ACHN (cell line): Measurements from ENCODE around the gene LANCL2.

Experiments used
- DNase-seq: peaks from one replicate; pipeline ENCODE4 v3.0.0-alpha.2; 2015
- in situ Hi-C: cut with HindIII; loops from 2 replicates; pipeline ENCODE4 v1.10.0; 2017; ENCODE audit warnings: low sequenced_read_pairs, low pct_ligation_motif_present, low pct_unique_long_range_greater_than_20kb

LANCL2 gene, protein sequence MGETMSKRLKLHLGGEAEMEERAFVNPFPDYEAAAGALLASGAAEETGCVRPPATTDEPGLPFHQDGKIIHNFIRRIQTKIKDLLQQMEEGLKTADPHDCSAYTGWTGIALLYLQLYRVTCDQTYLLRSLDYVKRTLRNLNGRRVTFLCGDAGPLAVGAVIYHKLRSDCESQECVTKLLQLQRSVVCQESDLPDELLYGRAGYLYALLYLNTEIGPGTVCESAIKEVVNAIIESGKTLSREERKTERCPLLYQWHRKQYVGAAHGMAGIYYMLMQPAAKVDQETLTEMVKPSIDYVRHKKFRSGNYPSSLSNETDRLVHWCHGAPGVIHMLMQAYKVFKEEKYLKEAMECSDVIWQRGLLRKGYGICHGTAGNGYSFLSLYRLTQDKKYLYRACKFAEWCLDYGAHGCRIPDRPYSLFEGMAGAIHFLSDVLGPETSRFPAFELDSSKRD

DNA sequence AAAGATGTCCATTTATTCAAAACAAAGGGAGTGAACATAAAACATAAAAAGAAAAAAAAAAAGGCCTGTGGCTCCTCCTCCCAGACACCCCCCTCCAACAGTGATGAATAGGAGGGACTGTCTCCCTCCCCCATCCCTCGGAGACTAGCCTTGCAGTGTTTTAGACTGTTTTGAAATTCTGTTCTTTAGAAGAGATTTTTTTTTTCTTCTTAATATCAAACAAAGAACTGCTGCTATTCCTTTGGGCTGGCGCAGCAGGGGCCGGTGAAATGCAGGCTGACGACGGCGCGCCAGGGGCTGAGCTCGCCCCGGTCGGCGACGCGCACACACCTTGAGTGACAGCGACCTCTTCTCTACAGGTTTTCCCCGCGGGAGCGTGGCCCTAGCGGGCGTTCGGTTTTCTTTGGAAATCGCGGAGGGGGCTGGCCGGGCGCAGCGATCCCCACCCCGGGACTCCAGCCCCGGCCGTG, at the start of gene LANCL2:
LANCL2 (plus strand) TSS at position 133 of the 470 bp plus-strand sequence. CDS start 689 bp downstream, outside the sequence.
- peak; percentile 39 for DNase-seq
- in situ Hi-C loops, result no loop called here

DNA sequence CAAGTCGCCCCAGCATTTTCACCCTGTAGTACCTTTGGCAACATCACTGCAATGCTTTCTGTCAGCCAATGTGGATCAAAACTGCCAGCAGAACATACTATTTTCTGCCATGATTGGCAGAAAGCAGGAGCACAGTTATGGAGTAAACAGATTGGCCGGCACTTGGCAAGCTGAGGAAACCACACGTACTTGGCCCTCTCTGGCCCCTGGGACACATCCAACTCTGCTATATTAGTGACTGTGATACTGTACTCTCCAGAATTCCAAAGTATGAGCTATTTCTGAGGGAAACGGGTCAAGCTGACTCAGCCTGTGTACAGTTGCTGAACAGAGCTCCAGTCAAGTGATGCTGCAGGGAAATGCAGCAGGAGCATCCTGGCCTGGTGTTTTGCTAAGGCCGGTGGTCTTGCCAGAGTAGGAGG, 39.8 kb upstream of the LANCL2 start:
- DNase-seq, result peak; percentile 75
- in situ Hi-C loops, result no loop called here

DNA sequence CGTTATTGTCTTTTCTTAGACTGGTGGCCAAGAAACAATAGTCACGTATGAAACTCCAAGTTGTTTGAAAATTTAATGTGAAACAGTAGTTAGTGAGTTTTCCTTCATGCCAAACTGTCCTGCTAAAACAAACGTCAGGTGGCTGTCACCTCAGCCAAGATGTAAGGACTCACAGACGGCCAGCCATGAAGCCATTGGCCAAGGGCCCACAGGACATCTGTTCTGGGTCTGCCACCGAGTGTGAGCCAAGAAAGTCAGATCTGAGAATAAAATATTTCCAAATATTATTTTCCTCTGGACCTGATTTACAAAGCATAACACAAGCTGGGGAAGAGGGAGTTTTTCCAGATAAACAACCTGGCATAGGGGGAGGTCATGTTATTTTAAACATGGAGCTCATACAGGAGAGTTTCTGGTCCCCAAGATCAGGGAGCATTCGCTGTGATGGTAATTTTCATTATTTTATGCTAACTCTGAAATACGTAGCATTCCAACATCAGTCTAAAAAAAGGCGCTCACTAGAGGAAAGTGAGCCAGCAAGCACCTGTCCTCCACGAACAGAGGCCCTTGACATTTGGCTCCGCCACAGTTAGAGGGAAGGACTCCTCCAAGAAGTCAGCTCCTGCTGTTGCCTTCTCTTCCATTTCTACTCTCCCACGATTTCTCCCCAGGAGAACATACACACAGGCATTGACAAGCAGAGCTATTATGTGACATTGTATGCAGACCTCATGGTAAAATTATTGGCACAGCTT, 38.9 kb upstream of the LANCL2 start:
- in situ Hi-C loops, result no loop called here
- no peak for DNase-seq

DNA sequence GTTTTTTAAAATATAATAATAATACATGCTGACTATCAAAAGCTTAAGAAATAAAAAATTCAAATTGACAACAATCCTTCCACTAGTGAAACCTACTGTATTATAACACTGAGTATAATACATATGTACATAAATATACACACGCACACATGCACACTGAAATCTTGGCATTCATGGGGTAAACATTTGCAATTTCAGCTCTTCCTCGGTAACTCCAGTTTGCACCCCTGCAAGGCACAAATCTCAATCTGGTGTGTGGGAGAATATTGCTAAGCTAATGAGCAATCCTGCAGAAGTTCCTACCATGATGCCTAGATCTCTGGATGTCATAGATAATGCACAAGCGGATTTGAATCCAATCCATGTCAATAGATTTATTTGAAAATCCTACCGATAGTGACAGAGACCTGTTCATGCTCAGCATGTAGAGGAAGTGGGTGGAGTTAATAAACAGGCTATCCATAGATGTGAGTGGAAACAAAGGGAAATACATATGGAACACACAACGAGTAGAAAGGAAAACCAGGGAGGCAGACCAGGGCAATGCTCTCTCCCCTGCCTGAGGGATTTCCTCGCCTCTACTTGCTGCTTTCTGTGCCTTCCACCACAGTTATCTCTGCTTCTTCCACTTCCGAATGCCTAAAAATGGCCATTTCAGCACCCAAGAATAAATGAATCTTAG, 38.1 kb upstream of the LANCL2 start:
- in situ Hi-C loops, result no loop called here

GRCh38 chr7:55335151-55335550, 30.0 kb upstream of the LANCL2 start:
- in situ Hi-C loops, result no loop called here
- no peak for DNase-seq

More for the DNA sequence above, 38.1 kb upstream of the LANCL2 start:
- no peak for DNase-seq

DNA sequence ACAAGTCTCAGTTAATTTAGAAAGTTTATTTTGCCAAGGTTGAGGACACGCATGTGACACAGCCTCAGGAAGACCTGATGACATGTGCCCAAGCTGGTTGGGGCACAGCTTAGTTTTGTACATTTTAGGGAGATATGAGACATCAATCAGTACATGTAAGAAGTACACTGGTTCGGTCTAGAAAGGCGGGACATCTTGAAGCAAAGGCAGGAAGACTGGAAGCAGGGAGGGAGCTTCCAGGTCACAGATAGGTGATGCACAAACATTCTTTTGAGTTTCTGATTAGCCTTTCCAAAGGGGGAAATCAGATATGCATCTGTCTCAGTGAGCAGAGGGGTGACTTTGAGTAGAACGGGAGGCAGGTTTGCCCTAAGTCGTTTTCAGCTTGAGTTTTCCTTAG, 29.4 kb upstream of the LANCL2 start:
- in situ Hi-C loops, result no loop called here
- no peak for DNase-seq

DNA sequence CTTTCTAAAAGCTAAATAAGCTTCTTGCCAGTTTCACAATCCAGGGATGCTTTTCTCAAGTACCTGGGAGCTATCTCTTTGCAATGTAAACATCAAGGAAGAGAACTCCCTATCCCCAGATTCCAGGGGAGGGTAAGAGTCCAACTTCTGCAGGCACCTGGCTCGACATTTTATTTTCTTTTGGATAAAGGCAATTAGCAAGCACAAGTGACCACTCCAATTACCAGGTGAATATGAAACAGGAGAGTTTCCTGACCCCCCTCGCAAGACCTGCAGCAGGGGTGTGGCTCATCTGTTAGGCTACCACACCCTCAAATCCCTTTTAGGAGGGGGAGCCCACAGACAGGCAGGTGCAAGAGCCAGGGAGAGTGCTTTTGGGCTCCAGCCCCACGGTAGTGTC, 28.6 kb upstream of the LANCL2 start:
- in situ Hi-C loops, result no loop called here
- no peak for DNase-seq

GRCh38 chr7:55339033-55340000, 25.8 kb upstream of the LANCL2 start:
- in situ Hi-C loops, result no loop called here
- no peak for DNase-seq

GRCh38 chr7:55342216-55342871, 22.8 kb upstream of the LANCL2 start:
- in situ Hi-C loops, result no loop called here
- no peak for DNase-seq

DNA sequence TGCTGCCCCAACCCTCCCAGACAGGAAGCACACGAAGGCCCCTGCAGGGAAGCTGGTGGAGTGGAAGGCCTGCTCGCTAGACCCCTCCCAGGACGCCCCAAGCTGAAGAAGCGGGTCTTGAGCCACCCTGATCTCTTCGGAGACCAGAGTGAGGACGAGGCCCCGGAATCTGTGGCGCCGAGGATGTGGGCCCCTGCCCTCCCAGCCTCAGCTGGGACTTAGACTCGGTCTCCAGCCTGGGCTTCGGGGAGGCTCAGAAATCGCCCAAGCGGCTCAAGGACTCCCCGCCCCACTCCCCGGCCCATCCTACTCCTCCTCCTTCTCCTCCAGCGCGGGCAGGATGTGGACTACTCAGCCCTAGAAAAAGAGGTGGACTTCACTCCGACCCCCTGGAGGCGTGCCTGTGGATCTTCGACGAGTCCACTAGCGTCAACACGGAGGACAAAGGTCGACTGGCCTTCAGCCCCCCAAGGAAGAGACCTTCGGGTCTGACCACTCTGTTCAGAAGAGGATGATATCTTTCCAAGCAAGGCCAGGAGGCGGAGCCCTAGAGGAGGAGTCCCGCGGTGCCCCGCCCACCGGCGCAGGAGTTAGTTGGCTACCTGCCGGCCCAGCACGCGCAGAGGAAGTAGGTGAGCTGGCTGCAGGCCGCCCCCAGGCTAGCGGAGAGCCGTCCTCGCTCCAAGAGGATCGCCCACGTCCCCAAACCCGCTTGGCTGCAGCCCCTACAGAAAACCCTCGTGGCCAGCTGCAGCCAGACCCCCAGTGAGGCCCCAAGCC, 21.9 kb upstream of the LANCL2 start:
- DNase-seq, result no peak
- in situ Hi-C loops, result no loop called here

- no peak for DNase-seq
- in situ Hi-C loops, result no loop called here
These were observed 21.1 kb upstream of the LANCL2 start for GRCh38 chr7:55343860-55344606.

DNA sequence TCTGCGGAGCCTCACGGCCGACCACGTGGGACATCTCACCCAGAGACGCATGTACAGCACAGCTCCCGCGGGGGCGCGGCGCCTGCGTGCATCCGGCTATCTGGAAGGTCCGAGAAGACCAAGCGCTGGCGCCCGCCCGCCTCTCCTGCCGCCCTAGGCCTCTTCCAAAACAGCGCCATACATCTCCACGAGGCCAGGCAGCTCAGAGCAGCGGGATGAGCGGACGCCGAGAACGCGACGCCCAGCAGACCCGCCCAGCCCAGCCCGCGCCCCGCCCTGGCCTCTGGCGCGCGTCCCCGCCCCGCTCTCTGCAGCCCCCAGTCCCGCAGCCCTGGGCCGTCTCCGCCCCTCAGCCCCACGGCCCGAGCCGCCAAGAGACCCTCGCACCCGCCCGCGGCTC, 20.3 kb upstream of the LANCL2 start:
- in situ Hi-C loops, result no loop called here
- DNase-seq, result no peak

GRCh38 chr7:55345292-55345691, 19.8 kb upstream of the LANCL2 start:
- in situ Hi-C loops, result no loop called here
- DNase-seq, result no peak

- in situ Hi-C loops, result no loop called here
- peak; percentile 14 for DNase-seq
These were observed 16.6 kb upstream of the LANCL2 start for GRCh38 chr7:55348502-55348901.

GRCh38 chr7:55349121-55349520, 16.0 kb upstream of the LANCL2 start:
- DNase-seq, result no peak
- in situ Hi-C loops, result no loop called here

DNA sequence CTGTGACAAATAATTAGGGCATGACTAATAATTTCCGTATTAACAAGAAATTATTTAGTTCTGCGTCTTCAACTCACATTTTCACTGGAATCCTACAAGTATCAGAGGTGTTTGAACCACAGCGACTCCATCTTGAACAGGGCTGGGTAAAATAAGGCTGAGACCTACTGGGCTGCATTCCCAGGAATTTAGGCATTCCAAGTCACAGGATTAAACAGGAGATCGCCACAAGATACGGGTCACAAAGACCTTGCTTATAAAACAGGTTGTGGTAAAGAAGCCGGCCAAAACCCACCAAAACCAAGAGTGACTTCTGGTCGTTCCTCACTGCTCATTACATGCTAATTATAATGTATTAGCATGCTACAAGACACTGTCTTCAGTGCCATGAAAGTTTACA, 14.9 kb upstream of the LANCL2 start:
- no peak for DNase-seq
- in situ Hi-C loops, result no loop called here
